WTC11 (cell line): ENCODE results near the gene GAL3ST3. TPM values are rescaled to one million over a fixed set of nuclear protein-coding genes. Genes with fewer than 3 reads are reported as not detected.

Experiments used
- ATAC-seq: fragments of 200-7000 bp; cut with Tn5 transposase; 2 replicates; pipeline ENCODE4 v1.10.0; 2021; ENCODE audit warnings: mild to moderate bottlenecking, moderate library complexity
- CTCF ChIA-PET: fragments of 300-600 bp; sonication (Branson Sonifier 250); formaldehyde crosslinking; loops from one replicate; lab custom pipeline; 2021; ENCODE audit warnings: antibody characterized with exemption; lab: Charles Lee
- POLR2A ChIA-PET: fragments of 350-600 bp; sonication (Branson Sonifier 250); formaldehyde crosslinking; loops from one replicate; lab custom pipeline; 2021; ENCODE audit warnings: antibody characterized with exemption; lab: Charles Lee
- DNase-seq: peaks from one replicate; pipeline ENCODE4 v3.0.0; 2021; ENCODE audit warnings: low spot score
- H3K27ac Mint-ChIP-seq: 2 replicates; pipeline ENCODE4 v1.8.0; 2021; ENCODE audit warnings: mixed read lengths
- H3K27me3 Mint-ChIP-seq: 2 replicates; pipeline ENCODE4 v1.8.0; 2021; ENCODE audit warnings: low read depth, mild to moderate bottlenecking, moderate library complexity, mixed read lengths
- H3K36me3 Mint-ChIP-seq: 2 replicates; pipeline ENCODE4 v1.8.0; 2021; ENCODE audit warnings: mixed read lengths
- H3K4me1 Mint-ChIP-seq: 2 replicates; pipeline ENCODE4 v1.8.0; 2022; ENCODE audit warnings: mixed read lengths
- H3K4me3 Mint-ChIP-seq: 2 replicates; pipeline ENCODE4 v1.8.0; 2021; ENCODE audit warnings: mild to moderate bottlenecking, moderate library complexity, mixed read lengths
- H3K9me3 Mint-ChIP-seq: 2 replicates; pipeline ENCODE4 v1.8.0; 2021; ENCODE audit warnings: mixed read lengths
- ARID4B ChIP-seq: sonication (generic); formaldehyde crosslinking; IDR thresholded peaks from 2 replicates; pipeline ENCODE4 v1.8.0; 2023; ENCODE audit warnings: missing genetic modification reagents, mild to moderate bottlenecking, borderline replicate concordance
- CREB1 ChIP-seq: sonication (generic); formaldehyde crosslinking; IDR thresholded peaks from 2 replicates; pipeline ENCODE4 v1.8.0; 2023; ENCODE audit warnings: mild to moderate bottlenecking, missing genetic modification reagents
- CTCF ChIP-seq: fragments of 200-600 bp; IDR thresholded peaks from 2 replicates; pipeline ENCODE4 v1.8.0; 2022; ENCODE audit warnings: antibody characterized with exemption
- E2F4 ChIP-seq: sonication (generic); formaldehyde crosslinking; IDR thresholded peaks from 2 replicates; pipeline ENCODE4 v1.8.1; 2022; ENCODE audit warnings: low read depth, mild to moderate bottlenecking, moderate library complexity, missing genetic modification reagents, borderline replicate concordance
- ELF4 ChIP-seq: sonication (generic); formaldehyde crosslinking; IDR thresholded peaks from 2 replicates; pipeline ENCODE4 v1.8.1; 2022; ENCODE audit warnings: low read depth, mild to moderate bottlenecking, moderate library complexity, missing genetic modification reagents
- HMGXB4 ChIP-seq: sonication (generic); formaldehyde crosslinking; IDR thresholded peaks from 2 replicates; pipeline ENCODE4 v1.8.1; 2023; ENCODE audit warnings: mild to moderate bottlenecking, moderate library complexity, missing genetic modification reagents
- MAX ChIP-seq: sonication (generic); formaldehyde crosslinking; IDR thresholded peaks from 2 replicates; pipeline ENCODE4 v1.8.0; 2022; ENCODE audit warnings: mild to moderate bottlenecking, missing genetic modification reagents
- NFATC4 ChIP-seq: fragments of 250-450 bp; sonication (Bioruptor Pico); IDR thresholded peaks from 2 replicates; pipeline ENCODE4 v1.9.0; 2021; ENCODE audit warnings: mild to moderate bottlenecking
- NR1H2 ChIP-seq: sonication (generic); formaldehyde crosslinking; IDR thresholded peaks from 2 replicates; pipeline ENCODE4 v1.9.0; 2021; ENCODE audit warnings: mild to moderate bottlenecking, moderate library complexity, missing genetic modification reagents
- SMAD4 ChIP-seq: sonication (generic); formaldehyde crosslinking; IDR thresholded peaks from 2 replicates; pipeline ENCODE4 v1.8.0; 2022; ENCODE audit warnings: mild to moderate bottlenecking, missing genetic modification reagents
- SP1 ChIP-seq: sonication (generic); formaldehyde crosslinking; conservative IDR thresholded peaks from 2 replicates; pipeline ENCODE4 v1.8.1; 2022; ENCODE audit warnings: missing genetic modification reagents
- USF2 ChIP-seq: sonication (generic); formaldehyde crosslinking; IDR thresholded peaks from 2 replicates; pipeline ENCODE4 v1.8.1; 2023; ENCODE audit warnings: mild to moderate bottlenecking, missing genetic modification reagents, moderate library complexity
- ZNF121 ChIP-seq: sonication (generic); formaldehyde crosslinking; IDR thresholded peaks from 2 replicates; pipeline ENCODE4 v1.8.0; 2023; ENCODE audit warnings: missing genetic modification reagents
- ZNF219 ChIP-seq: sonication (generic); formaldehyde crosslinking; IDR thresholded peaks from 2 replicates; pipeline ENCODE4 v1.8.0; 2023; ENCODE audit warnings: missing genetic modification reagents, mild to moderate bottlenecking, borderline replicate concordance
- ZNF232 ChIP-seq: sonication (generic); formaldehyde crosslinking; IDR thresholded peaks from 2 replicates; pipeline ENCODE4 v1.8.0; 2022; ENCODE audit warnings: mild to moderate bottlenecking, missing genetic modification reagents
- ZNF263 ChIP-seq: sonication (generic); formaldehyde crosslinking; IDR thresholded peaks from 2 replicates; pipeline ENCODE4 v1.8.1; 2022; ENCODE audit warnings: low read depth, mild to moderate bottlenecking, moderate library complexity, missing genetic modification reagents
- ZNF416 ChIP-seq: fragments of 250-450 bp; sonication (Bioruptor Pico); IDR thresholded peaks from 2 replicates; pipeline ENCODE4 v1.9.0; 2021; ENCODE audit warnings: mild to moderate bottlenecking, inconsistent platforms
- ZNF512 ChIP-seq: sonication (generic); formaldehyde crosslinking; IDR thresholded peaks from 2 replicates; pipeline ENCODE4 v1.8.1; 2022; ENCODE audit warnings: missing genetic modification reagents, borderline replicate concordance
- ZNF671 ChIP-seq: fragments of 250-450 bp; sonication (Bioruptor Pico); IDR thresholded peaks from 2 replicates; pipeline ENCODE4 v1.8.0; 2021; ENCODE audit warnings: mild to moderate bottlenecking
- total RNA-seq: library from RNA; stranded (reverse); gene quantifications from 3 replicates; pipeline ENCODE4 v1.2.3, GENCODE V29; 2021

Gene GAL3ST3
- total RNA-seq, 1 experiment from 2014 or later = 21.3 TPM

GRCh38 chr11:66045177-66045639 lies 3.8 kb downstream of the GAL3ST3 start:
- TF ChIP-seq SMAD4 (no peak), ZNF512 (no peak), NFATC4 (no peak), CTCF (peak; percentile 98), CREB1 (CRISPR knock-in tag) (no peak), ZNF263 (no peak), SP1 (CRISPR knock-in tag) (peak; percentile 88), ZNF219 (no peak), USF2 (CRISPR knock-in tag) (no peak), ZNF121 (CRISPR knock-in tag) (no peak), MAX (CRISPR knock-in tag) (0 out of 2 replicates have a peak, but pooled peaks have one; percentile 38), NR1H2 (CRISPR knock-in tag) (no peak), E2F4 (CRISPR knock-in tag) (no peak), HMGXB4 (CRISPR knock-in tag) (0 out of 2 replicates have a peak, but pooled peaks have one; percentile 47), ZNF232 (CRISPR knock-in tag) (no peak), ZNF671 (CRISPR knock-in tag) (no peak), ARID4B (CRISPR knock-in tag) (no peak), ELF4 (CRISPR knock-in tag) (no peak), ZNF416 (CRISPR knock-in tag) (no peak)
- Mint-ChIP-seq H3K36me3 (peaks cover 33% of the 10 kb centered on the region), H3K27me3 (no peaks in the 10 kb centered on the region), H3K27ac (no peak overlapping the region; the same call in 1 of the 2 replicates), H3K9me3 (no peaks in the 10 kb centered on the region), H3K4me1 (peaks cover 29% of the 10 kb centered on the region), H3K4me3 (no peak overlapping the region)
- CTCF ChIA-PET = interaction anchor here (0.5 to 3.3 kb wide), 64 partner anchors 8 to 536 kb away, joined by 3 to 48 read pairs (median 4); partner anchors contain the start of genes BANF1, CCDC85B, CFL1 and CST6
- ATAC-seq = peak; percentile 78
- POLR2A ChIA-PET = no interaction called here
- DNase-seq = peak; percentile 93
